ENCODE data around the gene SLC9A7.

SLC9A7 gene

GRCh38 chrX:46572340-46572936, 186.5 kb downstream of the SLC9A7 start:
- in situ Hi-C loops (cut with HindIII; ENCODE audit: low sequenced_read_pairs): no loop called here
- H3K4me3 ChIP-seq (ENCODE audit: low read depth, low read length): no peak overlapping the region
- no peak for DNase-seq (ENCODE audit: low read depth)
- no peak for TF ChIP-seq CTCF (IDR thresholded peaks at IDR 0.05; ENCODE audit: low read depth, low read length, missing control alignments)

- TF ChIP-seq CTCF (IDR thresholded peaks at IDR 0.05; ENCODE audit: low read depth, low read length, missing control alignments): no peak
- H3K4me3 ChIP-seq (ENCODE audit: low read depth, low read length): no peak overlapping the region
- no peak for DNase-seq (ENCODE audit: low read depth)
- in situ Hi-C loops (cut with HindIII; ENCODE audit: low sequenced_read_pairs): no loop called here
Observed at GRCh38 chrX:46571423-46572339, 187.2 kb downstream of the SLC9A7 start.

- in situ Hi-C loops (cut with HindIII; ENCODE audit: low sequenced_read_pairs): no loop called here
- DNase-seq (ENCODE audit: low read depth): no peak
- TF ChIP-seq CTCF (IDR thresholded peaks at IDR 0.05; ENCODE audit: low read depth, low read length, missing control alignments): no peak
- H3K4me3 ChIP-seq (ENCODE audit: low read depth, low read length): no peak overlapping the region
Observed at GRCh38 chrX:46569621-46570020, 189.3 kb downstream of the SLC9A7 start.

- in situ Hi-C loops (cut with HindIII; ENCODE audit: low sequenced_read_pairs): no loop called here
- DNase-seq (ENCODE audit: low read depth): no peak
- no peak for TF ChIP-seq CTCF (IDR thresholded peaks at IDR 0.05; ENCODE audit: low read depth, low read length, missing control alignments)
- no peak overlapping the region for H3K4me3 ChIP-seq (ENCODE audit: low read depth, low read length)
Observed at GRCh38 chrX:46567388-46567787, 191.5 kb downstream of the SLC9A7 start.

GRCh38 chrX:46561824-46562657, 196.9 kb downstream of the SLC9A7 start:
- TF ChIP-seq CTCF (IDR thresholded peaks at IDR 0.05; ENCODE audit: low read depth, low read length, missing control alignments): no peak
- in situ Hi-C loops (cut with HindIII; ENCODE audit: low sequenced_read_pairs): no loop called here
- no peak for DNase-seq (ENCODE audit: low read depth)
- H3K4me3 ChIP-seq (ENCODE audit: low read depth, low read length): no peak overlapping the region

- no peak for TF ChIP-seq CTCF (IDR thresholded peaks at IDR 0.05; ENCODE audit: low read depth, low read length, missing control alignments)
- in situ Hi-C loops (cut with HindIII; ENCODE audit: low sequenced_read_pairs): no loop called here
- no peak overlapping the region for H3K4me3 ChIP-seq (ENCODE audit: low read depth, low read length)
- DNase-seq (ENCODE audit: low read depth): no peak
Observed at GRCh38 chrX:46559062-46559461, 199.9 kb downstream of the SLC9A7 start.

Data from astrocyte of the cerebellum (primary cell).